ENCODE data around the gene C1orf232. TPM values are rescaled to one million over a fixed set of nuclear protein-coding genes. Genes with fewer than 3 reads are reported as not detected.

C1orf232 gene
- total RNA-seq, 4 donors from 2014 or later = not detected

DNA sequence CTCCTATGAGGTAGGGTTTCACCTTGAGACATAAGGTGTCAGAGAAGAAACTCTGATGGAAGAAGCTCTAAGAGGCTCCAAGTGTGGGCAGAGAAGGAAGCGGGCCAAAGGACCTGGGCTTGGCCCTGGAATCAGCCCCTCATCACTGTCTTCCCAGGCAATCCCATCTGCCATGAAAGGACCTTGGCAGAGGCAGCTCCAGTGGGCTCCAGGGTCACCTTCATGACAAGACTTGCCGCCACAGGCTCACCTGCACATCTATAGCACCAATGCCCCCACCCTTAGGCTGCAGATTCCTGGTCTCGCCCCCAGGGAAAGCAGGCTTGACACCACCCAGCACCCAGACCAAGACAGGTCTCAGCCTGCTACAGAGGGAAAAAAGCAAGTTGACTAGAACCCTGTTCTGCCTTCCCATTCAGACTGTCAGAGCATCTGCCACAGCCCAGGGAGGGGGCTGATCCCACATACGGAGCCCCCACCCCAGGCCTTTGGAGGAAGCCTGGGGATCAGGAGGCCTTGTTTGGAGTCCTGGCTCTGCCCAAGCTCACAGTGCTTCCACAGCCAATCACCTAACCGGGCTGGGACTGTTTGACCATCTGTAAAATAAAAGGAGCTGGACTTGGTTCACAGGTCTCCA, 10.4 kb downstream of the C1orf232 start:
- TF ChIP-seq POLR2A (IDR thresholded peaks at IDR 0.05) = no peak
- TF ChIP-seq, protein P1, sequence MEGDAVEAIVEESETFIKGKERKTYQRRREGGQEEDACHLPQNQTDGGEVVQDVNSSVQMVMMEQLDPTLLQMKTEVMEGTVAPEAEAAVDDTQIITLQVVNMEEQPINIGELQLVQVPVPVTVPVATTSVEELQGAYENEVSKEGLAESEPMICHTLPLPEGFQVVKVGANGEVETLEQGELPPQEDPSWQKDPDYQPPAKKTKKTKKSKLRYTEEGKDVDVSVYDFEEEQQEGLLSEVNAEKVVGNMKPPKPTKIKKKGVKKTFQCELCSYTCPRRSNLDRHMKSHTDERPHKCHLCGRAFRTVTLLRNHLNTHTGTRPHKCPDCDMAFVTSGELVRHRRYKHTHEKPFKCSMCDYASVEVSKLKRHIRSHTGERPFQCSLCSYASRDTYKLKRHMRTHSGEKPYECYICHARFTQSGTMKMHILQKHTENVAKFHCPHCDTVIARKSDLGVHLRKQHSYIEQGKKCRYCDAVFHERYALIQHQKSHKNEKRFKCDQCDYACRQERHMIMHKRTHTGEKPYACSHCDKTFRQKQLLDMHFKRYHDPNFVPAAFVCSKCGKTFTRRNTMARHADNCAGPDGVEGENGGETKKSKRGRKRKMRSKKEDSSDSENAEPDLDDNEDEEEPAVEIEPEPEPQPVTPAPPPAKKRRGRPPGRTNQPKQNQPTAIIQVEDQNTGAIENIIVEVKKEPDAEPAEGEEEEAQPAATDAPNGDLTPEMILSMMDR (IDR thresholded peaks at IDR 0.05) = no peak
- no peak overlapping the region for H3K27ac ChIP-seq
- no peaks in the 10 kb centered on the region for H3K9me3 ChIP-seq
- DNase-seq = peak in 1 of 3 donors; percentile 22
- peaks cover 3 to 14% (median 6%) of the 10 kb centered on the region in 4 donors for H3K4me1 ChIP-seq
- H3K36me3 ChIP-seq = no peaks in the 10 kb centered on the region
- peaks cover 0 to 10% of the 10 kb centered on the region in 2 donors for H3K27me3 ChIP-seq
- H3K4me3 ChIP-seq = no peak overlapping the region

DNA sequence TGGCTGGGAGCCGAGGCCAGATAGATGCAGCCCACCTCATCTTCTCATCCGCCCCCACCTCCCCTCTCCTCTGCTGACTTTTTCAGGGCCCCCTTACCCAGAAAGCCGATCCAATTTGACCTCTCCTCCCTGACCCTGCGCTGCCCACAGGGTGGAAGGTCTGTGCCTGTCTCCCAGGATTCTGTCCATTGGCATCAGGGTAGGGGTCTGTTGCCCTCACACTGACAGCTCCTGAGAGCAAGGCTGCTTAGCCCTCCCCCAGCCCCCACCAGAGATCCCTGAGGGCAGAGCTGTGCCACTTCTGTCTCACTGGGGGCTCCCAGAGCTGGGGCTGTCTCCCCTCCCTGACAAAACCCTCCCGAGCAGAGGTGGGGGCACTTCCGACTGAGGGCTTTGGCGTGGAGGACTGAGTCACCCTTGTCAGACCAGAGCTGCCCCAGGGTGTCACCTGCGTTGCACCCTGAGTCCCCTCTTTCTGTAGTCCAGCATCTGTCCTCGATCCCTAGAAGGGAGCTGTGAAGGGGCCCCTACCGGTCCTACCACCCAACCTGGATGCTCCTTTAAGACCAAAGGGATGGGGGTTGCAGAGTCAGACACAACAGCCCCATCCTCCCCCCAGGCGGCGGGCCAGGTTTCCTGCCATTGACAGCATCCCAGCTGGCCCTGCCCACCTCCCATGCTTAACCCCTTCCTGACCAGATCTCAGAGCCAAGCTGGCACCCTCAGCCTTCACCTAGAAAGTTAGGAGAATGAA, 12.3 kb downstream of the C1orf232 start:
- Histone ChIP-seq H3K27me3 (peaks cover 0 to 10% of the 10 kb centered on the region in 2 donors), H3K27ac (peak overlapping the region in 2 of 4 donors; percentile 35 to 45), H3K4me3 (peak overlapping the region in 1 of 4 donors; percentile 4), H3K36me3 (no peaks in the 10 kb centered on the region), H3K4me1 (peaks cover 2 to 6% (median 4%) of the 10 kb centered on the region in 4 donors), H3K9me3 (no peaks in the 10 kb centered on the region)
- no peak for TF ChIP-seq POLR2A (IDR thresholded peaks at IDR 0.05)
- TF ChIP-seq, protein P1 (IDR thresholded peaks at IDR 0.05) = no peak
- peak in 1 of 3 donors; percentile 48 for DNase-seq

- H3K27me3 ChIP-seq = peaks cover 0 to 5% of the 10 kb centered on the region in 2 donors
- TF ChIP-seq POLR2A (IDR thresholded peaks at IDR 0.05) = no peak
- TF ChIP-seq, protein P1 (IDR thresholded peaks at IDR 0.05) = no peak
Observed at GRCh38 chr1:26155370-26156284, 13.1 kb downstream of the C1orf232 start.

GRCh38 chr1:26154750-26155149, 14.0 kb downstream of the C1orf232 start:
- H3K27ac ChIP-seq = no peak overlapping the region

More at GRCh38 chr1:26155370-26156284, 13.1 kb downstream of the C1orf232 start:
- Histone ChIP-seq H3K4me1 (no peaks in the 10 kb centered on the region), H3K9me3 (no peaks in the 10 kb centered on the region), H3K27ac (peak overlapping the region in 2 of 4 donors; percentile 35 to 45), H3K4me3 (peak overlapping the region in 1 of 4 donors; percentile 4), H3K36me3 (no peaks in the 10 kb centered on the region)
- peak in 1 of 3 donors; percentile 34 for DNase-seq

More at GRCh38 chr1:26154750-26155149, 14.0 kb downstream of the C1orf232 start:
- no peak for TF ChIP-seq POLR2A (IDR thresholded peaks at IDR 0.05)
- TF ChIP-seq, protein P1 (IDR thresholded peaks at IDR 0.05) = no peak
- Histone ChIP-seq H3K4me1 (no peaks in the 10 kb centered on the region), H3K9me3 (no peaks in the 10 kb centered on the region), H3K36me3 (no peaks in the 10 kb centered on the region), H3K27me3 (peaks cover 0 to 5% of the 10 kb centered on the region in 2 donors), H3K4me3 (no peak overlapping the region)
- peak in 1 of 3 donors; percentile 18 for DNase-seq

Measured in Peyer's patch (tissue), 4 donors.